Measurements from ENCODE around the gene CKAP2L.
A peak's percentile ranks its signal among the peaks of the same experiment; 100 is the strongest.

Gene CKAP2L

DNA sequence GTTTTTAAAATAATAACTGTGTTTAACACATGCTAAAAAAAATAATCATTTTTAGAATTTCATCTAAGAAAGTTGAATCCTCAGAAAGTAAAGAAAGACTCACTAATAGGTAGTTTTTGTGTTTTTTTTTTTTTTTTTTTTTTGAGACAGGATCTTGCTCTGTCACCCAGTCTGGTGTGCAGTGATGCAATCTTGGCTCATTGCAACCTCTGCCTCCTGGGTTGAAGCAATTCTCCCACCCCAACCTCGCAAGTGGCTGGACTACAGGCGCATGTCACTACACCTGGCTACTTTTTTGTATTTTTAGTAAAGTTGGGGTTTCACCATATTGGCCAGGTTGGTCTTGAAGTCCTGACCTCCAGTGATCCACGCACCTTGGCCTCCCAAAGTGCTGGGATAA lies 7.1 kb downstream of the CKAP2L start:
- POLR2A ChIA-PET, result no interaction called here
- CTCF ChIA-PET, result no interaction called here
- no peak for DNase-seq (ENCODE audit: extremely low spot score)
- TF ChIP-seq L3MBTL2 (conservative IDR thresholded peaks at IDR 0.05) (no peak), SUZ12 (IDR thresholded peaks at IDR 0.05) (no peak), FOXK2 (IDR thresholded peaks at IDR 0.05) (no peak)

DNA sequence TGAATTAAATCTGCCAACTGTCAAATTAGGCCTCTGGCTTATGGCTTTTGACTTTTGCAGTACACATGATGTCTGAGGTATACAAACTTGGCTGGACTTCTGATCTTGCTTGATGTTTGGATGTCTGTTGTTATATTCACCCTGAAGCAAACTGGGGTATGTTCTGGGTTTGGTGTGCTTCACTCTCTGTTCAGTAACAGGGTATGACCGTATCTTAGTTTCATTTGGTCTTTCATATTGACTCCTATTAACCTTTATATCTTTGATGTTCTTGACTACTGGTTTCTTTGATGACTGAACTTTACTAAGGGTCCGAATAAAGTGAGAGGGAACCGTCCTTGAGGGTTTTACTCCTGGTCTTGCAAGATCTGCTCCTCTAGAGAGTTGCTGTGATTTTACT lies 8.2 kb downstream of the CKAP2L start:
- no peak for DNase-seq (ENCODE audit: extremely low spot score)
- TF ChIP-seq TARDBP (IDR thresholded peaks at IDR 0.05) (no peak), CTBP1 (IDR thresholded peaks at IDR 0.05; ENCODE audit: borderline replicate concordance) (no peak), SP1 (IDR thresholded peaks at IDR 0.05) (no peak), FOXM1 (IDR thresholded peaks at IDR 0.05; ENCODE audit: borderline replicate concordance) (no peak), HDGF (IDR thresholded peaks at IDR 0.05; ENCODE audit: borderline replicate concordance) (no peak), FOXK2 (IDR thresholded peaks at IDR 0.05) (no peak), NFRKB (IDR thresholded peaks at IDR 0.05) (no peak), ELF4 (IDR thresholded peaks at IDR 0.05) (no peak), ARNT (IDR thresholded peaks at IDR 0.05) (no peak), ZNF384 (IDR thresholded peaks at IDR 0.05) (no peak)
- ChIA-PET POLR2A (no interaction called here), CTCF (no interaction called here)

- ChIA-PET POLR2A (no interaction called here), CTCF (no interaction called here)
- DNase-seq (ENCODE audit: extremely low spot score), result no peak
- TF ChIP-seq BHLHE40 (IDR thresholded peaks at IDR 0.05; ENCODE audit: borderline replicate concordance), result no peak
- no peak for TF ChIP-seq PKNOX1 (IDR thresholded peaks at IDR 0.05)
- no peak for TF ChIP-seq ELF4 (IDR thresholded peaks at IDR 0.05)
- no peak for TF ChIP-seq LEF1 (IDR thresholded peaks at IDR 0.05; ENCODE audit: borderline replicate concordance)
- no peak for TF ChIP-seq HDGF (IDR thresholded peaks at IDR 0.05; ENCODE audit: borderline replicate concordance)
- TF ChIP-seq CTBP1 (IDR thresholded peaks at IDR 0.05; ENCODE audit: borderline replicate concordance), result no peak
- no peak for TF ChIP-seq SUZ12 (IDR thresholded peaks at IDR 0.05)
- TF ChIP-seq L3MBTL2 (conservative IDR thresholded peaks at IDR 0.05), result no peak
- no peak for TF ChIP-seq ZNF384 (IDR thresholded peaks at IDR 0.05)
- TF ChIP-seq NFRKB (IDR thresholded peaks at IDR 0.05), result no peak
- TF ChIP-seq FOXK2 (IDR thresholded peaks at IDR 0.05), result no peak
- no peak for TF ChIP-seq SP1 (IDR thresholded peaks at IDR 0.05)
- no peak for TF ChIP-seq FOXM1 (IDR thresholded peaks at IDR 0.05; ENCODE audit: borderline replicate concordance)
- no peak for TF ChIP-seq TARDBP (IDR thresholded peaks at IDR 0.05)
- TF ChIP-seq ARNT (IDR thresholded peaks at IDR 0.05), result no peak
- no peak for TF ChIP-seq FOXA1 (IDR thresholded peaks at IDR 0.05)
Observed at GRCh38 chr2:112755444-112755843, 9.0 kb downstream of the CKAP2L start.

GRCh38 chr2:112754564-112754963 lies 9.8 kb downstream of the CKAP2L start:
- no peak for DNase-seq (ENCODE audit: extremely low spot score)
- TF ChIP-seq SUZ12 (IDR thresholded peaks at IDR 0.05) (no peak), FOXM1 (IDR thresholded peaks at IDR 0.05; ENCODE audit: borderline replicate concordance) (no peak), ARNT (IDR thresholded peaks at IDR 0.05) (no peak), ZNF384 (IDR thresholded peaks at IDR 0.05) (no peak), ELF4 (IDR thresholded peaks at IDR 0.05) (no peak), HDGF (IDR thresholded peaks at IDR 0.05; ENCODE audit: borderline replicate concordance) (no peak), SP1 (IDR thresholded peaks at IDR 0.05) (no peak), NFRKB (IDR thresholded peaks at IDR 0.05) (no peak), BHLHE40 (IDR thresholded peaks at IDR 0.05; ENCODE audit: borderline replicate concordance) (no peak)
- POLR2A ChIA-PET, result interaction anchor here (0.7 kb wide), 1 partner anchor 9 kb away, joined by 3 read pairs; no protein-coding TSS in a partner anchor
- CTCF ChIA-PET, result no interaction called here

DNA sequence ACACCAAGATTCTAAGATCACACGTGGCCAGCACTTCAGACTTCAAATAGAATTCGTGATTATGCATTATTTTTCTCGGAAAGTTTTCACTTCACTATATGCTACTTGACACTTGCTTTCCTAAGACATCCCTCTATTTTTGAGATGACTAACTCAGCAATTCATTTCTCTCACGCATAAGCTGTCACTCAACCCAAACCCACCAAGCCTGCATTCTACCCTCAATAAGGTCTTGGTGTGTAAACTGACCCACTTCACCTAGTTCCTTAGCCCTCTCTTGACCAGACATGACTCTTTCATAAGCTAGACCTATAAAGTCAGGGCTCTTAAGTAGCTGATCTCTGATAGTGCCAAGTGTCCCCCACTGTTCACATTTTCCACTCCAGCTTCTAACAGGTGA lies 11.7 kb downstream of the CKAP2L start:
- DNase-seq (ENCODE audit: extremely low spot score), result no peak
- TF ChIP-seq PKNOX1 (IDR thresholded peaks at IDR 0.05), result peak; percentile 49
- TF ChIP-seq ARNT (IDR thresholded peaks at IDR 0.05), result no peak
- ChIA-PET CTCF (interaction anchor here (0.6 to 1.7 kb wide), 5 partner anchors 25 to 189 kb away, joined by 3 to 6 read pairs (median 5); no protein-coding TSS in a partner anchor), POLR2A (no interaction called here)

- ChIA-PET CTCF (interaction anchor here (0.7 to 1.7 kb wide), 4 partner anchors 24 to 190 kb away, joined by 3 to 6 read pairs (median 5); no protein-coding TSS in a partner anchor), POLR2A (no interaction called here)
- no peak for DNase-seq (ENCODE audit: extremely low spot score)
- TF ChIP-seq TARDBP (IDR thresholded peaks at IDR 0.05) (no peak), CTBP1 (IDR thresholded peaks at IDR 0.05; ENCODE audit: borderline replicate concordance) (no peak), FOXK2 (IDR thresholded peaks at IDR 0.05) (no peak), FOXM1 (IDR thresholded peaks at IDR 0.05; ENCODE audit: borderline replicate concordance) (no peak)
Observed at GRCh38 chr2:112751451-112752197, 12.8 kb downstream of the CKAP2L start.

DNA sequence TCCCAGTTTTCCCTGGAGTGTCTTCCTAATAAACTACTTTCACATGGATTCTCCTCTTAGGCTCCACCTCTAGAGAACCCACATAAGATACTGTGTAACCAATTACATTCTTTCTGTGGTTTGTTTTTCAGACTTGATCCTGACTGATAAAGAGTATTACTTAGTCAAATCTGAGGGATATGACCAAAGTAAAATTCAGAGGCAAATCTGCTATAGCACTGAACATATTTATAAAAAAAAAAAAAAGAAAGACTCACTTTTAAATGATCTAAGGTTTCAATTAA lies 13.9 kb downstream of the CKAP2L start:
- CTCF ChIA-PET, result interaction anchor here (0.6 to 3.3 kb wide), 5 partner anchors 23 to 441 kb away, joined by 3 to 37 read pairs (median 5); no protein-coding TSS in a partner anchor
- POLR2A ChIA-PET, result no interaction called here
- TF ChIP-seq HDGF (IDR thresholded peaks at IDR 0.05; ENCODE audit: borderline replicate concordance) (no peak), ZNF384 (IDR thresholded peaks at IDR 0.05) (no peak), FOXA1 (IDR thresholded peaks at IDR 0.05) (no peak), SP1 (IDR thresholded peaks at IDR 0.05) (no peak), ARNT (IDR thresholded peaks at IDR 0.05) (no peak), LEF1 (IDR thresholded peaks at IDR 0.05; ENCODE audit: borderline replicate concordance) (no peak), ELF4 (IDR thresholded peaks at IDR 0.05) (no peak), L3MBTL2 (conservative IDR thresholded peaks at IDR 0.05) (no peak), SUZ12 (IDR thresholded peaks at IDR 0.05) (no peak), FOXK2 (IDR thresholded peaks at IDR 0.05) (no peak), CTBP1 (IDR thresholded peaks at IDR 0.05; ENCODE audit: borderline replicate concordance) (no peak), PKNOX1 (IDR thresholded peaks at IDR 0.05) (no peak)
- DNase-seq (ENCODE audit: extremely low spot score), result no peak
